WTC11 (cell line): Measurements from ENCODE around the gene HCST.

Experiments
- CBFB ChIP-seq: sonication (generic); formaldehyde crosslinking; IDR thresholded peaks from 2 replicates; pipeline ENCODE4 v1.8.1; 2022; ENCODE audit warnings: mild to moderate bottlenecking, low read depth, missing genetic modification reagents
- CREB1 ChIP-seq: sonication (generic); formaldehyde crosslinking; IDR thresholded peaks from 2 replicates; pipeline ENCODE4 v1.8.0; 2023; ENCODE audit warnings: mild to moderate bottlenecking, missing genetic modification reagents
- TF ChIP-seq, protein P1 (sequence below): fragments of 250-450 bp; sonication (Bioruptor Pico); IDR thresholded peaks from 2 replicates; pipeline ENCODE4 v2.1.2; 2022; ENCODE audit warnings: mild to moderate bottlenecking, moderate library complexity
- TF ChIP-seq, protein P2 (sequence below): sonication (generic); formaldehyde crosslinking; IDR thresholded peaks from 2 replicates; pipeline ENCODE4 v1.8.0; 2022; ENCODE audit warnings: mild to moderate bottlenecking, missing genetic modification reagents
- TF ChIP-seq, protein P3 (sequence below): sonication (generic); formaldehyde crosslinking; conservative IDR thresholded peaks from 2 replicates; pipeline ENCODE4 v1.8.1; 2022; ENCODE audit warnings: mild to moderate bottlenecking, missing genetic modification reagents

DNA sequence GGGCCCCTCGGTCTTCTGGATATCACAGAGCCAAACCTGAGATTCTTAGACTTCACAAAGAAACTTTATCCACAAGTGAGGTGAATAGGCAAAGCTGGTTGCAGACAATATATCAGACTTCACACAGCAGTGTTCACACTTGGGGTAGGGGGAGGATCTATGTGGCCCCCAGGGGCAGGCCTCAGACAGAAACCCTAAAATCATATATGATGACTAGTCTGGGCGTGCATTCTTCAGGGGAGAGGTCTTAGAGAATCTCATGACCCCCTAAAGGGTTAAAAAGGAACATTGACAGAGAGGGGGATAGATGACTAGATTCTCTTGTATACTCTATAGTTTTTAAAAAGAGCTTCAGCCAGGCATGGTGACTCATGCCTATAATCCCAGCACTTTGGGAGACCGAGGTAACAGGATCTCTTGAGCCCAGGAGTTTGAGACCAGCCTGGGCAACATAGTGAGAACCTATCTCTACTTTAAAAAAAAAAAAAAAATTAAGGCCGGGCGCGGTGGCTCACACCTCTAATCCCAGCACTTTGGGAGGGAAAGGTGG lies 2.9 kb downstream of the HCST start:
- TF ChIP-seq, protein P1, sequence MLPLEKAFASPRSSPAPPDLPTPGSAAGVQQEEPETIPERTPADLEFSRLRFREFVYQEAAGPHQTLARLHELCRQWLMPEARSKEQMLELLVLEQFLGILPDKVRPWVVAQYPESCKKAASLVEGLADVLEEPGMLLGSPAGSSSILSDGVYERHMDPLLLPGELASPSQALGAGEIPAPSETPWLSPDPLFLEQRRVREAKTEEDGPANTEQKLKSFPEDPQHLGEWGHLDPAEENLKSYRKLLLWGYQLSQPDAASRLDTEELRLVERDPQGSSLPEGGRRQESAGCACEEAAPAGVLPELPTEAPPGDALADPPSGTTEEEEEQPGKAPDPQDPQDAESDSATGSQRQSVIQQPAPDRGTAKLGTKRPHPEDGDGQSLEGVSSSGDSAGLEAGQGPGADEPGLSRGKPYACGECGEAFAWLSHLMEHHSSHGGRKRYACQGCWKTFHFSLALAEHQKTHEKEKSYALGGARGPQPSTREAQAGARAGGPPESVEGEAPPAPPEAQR = no peak
- TF ChIP-seq CBFB (CRISPR knock-in tag) = no peak
- TF ChIP-seq, protein P2, sequence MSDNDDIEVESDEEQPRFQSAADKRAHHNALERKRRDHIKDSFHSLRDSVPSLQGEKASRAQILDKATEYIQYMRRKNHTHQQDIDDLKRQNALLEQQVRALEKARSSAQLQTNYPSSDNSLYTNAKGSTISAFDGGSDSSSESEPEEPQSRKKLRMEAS (CRISPR knock-in tag) = no peak
- TF ChIP-seq CREB1 (CRISPR knock-in tag) = no peak
- TF ChIP-seq, protein P3, sequence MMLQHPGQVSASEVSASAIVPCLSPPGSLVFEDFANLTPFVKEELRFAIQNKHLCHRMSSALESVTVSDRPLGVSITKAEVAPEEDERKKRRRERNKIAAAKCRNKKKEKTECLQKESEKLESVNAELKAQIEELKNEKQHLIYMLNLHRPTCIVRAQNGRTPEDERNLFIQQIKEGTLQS (CRISPR knock-in tag) = no peak
